HG02938 (cell line): ENCODE measurements around the gene CCPG1.

Source experiments
- ATAC-seq: cut with Tn5 transposase; IDR thresholded peaks from one replicate; pipeline ENCODE4 v1.9.1; 2021; ENCODE audit warnings: mild to moderate bottlenecking, moderate library complexity; ENCODE audit not compliant: unreplicated experiment

CCPG1 gene

GRCh38 chr15:55389264-55389607 lies 18.9 kb downstream of the CCPG1 start:
- no peak for ATAC-seq

- no peak for ATAC-seq
Measured at GRCh38 chr15:55387027-55387426, 21.1 kb downstream of the CCPG1 start.

GRCh38 chr15:55383687-55384086 lies 24.5 kb downstream of the CCPG1 start:
- no peak for ATAC-seq

- no peak for ATAC-seq
Measured at GRCh38 chr15:55381595-55381994, 26.6 kb downstream of the CCPG1 start.

GRCh38 chr15:55379095-55379494 lies 29.1 kb downstream of the CCPG1 start:
- ATAC-seq: no peak

- ATAC-seq: no peak
Measured at GRCh38 chr15:55372701-55373440, 35.3 kb downstream of the CCPG1 start.

- no peak for ATAC-seq
Measured at GRCh38 chr15:55366981-55367380, 41.2 kb downstream of the CCPG1 start.

- ATAC-seq: no peak
Measured at GRCh38 chr15:55362641-55363040, 45.5 kb downstream of the CCPG1 start.

GRCh38 chr15:55361048-55361447 lies 47.1 kb downstream of the CCPG1 start:
- ATAC-seq: no peak

GRCh38 chr15:55360256-55360655 lies 47.9 kb downstream of the CCPG1 start:
- no peak for ATAC-seq

- ATAC-seq: no peak
Measured at GRCh38 chr15:55358471-55358870, 49.7 kb downstream of the CCPG1 start.

- ATAC-seq: no peak
Measured at GRCh38 chr15:55357774-55358173, 50.4 kb downstream of the CCPG1 start.

- no peak for ATAC-seq
Measured at GRCh38 chr15:55356985-55357585, 51.1 kb downstream of the CCPG1 start.

GRCh38 chr15:55353025-55353424 lies 55.1 kb downstream of the CCPG1 start:
- no peak for ATAC-seq

GRCh38 chr15:55349282-55349681 lies 58.9 kb downstream of the CCPG1 start:
- no peak for ATAC-seq

- ATAC-seq: no peak
Measured at GRCh38 chr15:55348281-55348778, 59.8 kb downstream of the CCPG1 start.

GRCh38 chr15:55344206-55344605 lies 64.0 kb downstream of the CCPG1 start:
- no peak for ATAC-seq

- no peak for ATAC-seq
Measured at GRCh38 chr15:55343168-55343567, 65.0 kb downstream of the CCPG1 start.

- no peak for ATAC-seq
Measured at GRCh38 chr15:55337160-55337559, 71.0 kb downstream of the CCPG1 start.

- ATAC-seq: no peak
Measured at GRCh38 chr15:55334997-55335396, 73.2 kb downstream of the CCPG1 start.

- no peak for ATAC-seq
Measured at GRCh38 chr15:55334371-55334770, 73.8 kb downstream of the CCPG1 start.

GRCh38 chr15:55327387-55327786 lies 80.8 kb downstream of the CCPG1 start:
- no peak for ATAC-seq

GRCh38 chr15:55322467-55322866 lies 85.7 kb downstream of the CCPG1 start:
- no peak for ATAC-seq
